Measurements from ENCODE around the gene CACNB2. TPM values are rescaled to one million over a fixed set of nuclear protein-coding genes. Genes with fewer than 3 reads are reported as not detected.

Gene CACNB2
- total RNA-seq, 1 experiment from 2014 or later = 3.2 TPM

DNA sequence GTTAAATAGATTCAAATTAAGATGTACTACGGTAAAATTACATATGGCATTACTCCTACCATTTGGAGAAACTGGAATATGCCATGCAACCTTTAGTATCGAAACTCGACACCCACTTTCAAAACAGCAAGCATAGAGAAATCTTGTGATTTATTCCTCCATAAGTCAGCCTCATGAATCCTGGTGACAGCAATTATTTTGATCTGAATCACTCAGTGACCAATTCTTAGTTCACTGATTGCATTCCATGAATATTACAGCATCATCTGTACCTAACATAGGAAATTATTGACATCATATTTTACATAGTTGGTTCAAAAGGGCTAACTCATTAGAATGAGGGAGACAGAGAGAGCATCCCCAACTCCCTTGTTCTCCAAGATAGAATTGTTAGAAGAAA lies 89.6 kb downstream of the CACNB2 start (continued):
- no peak for TF ChIP-seq HMGA2 (CRISPR knock-in tag; IDR thresholded peaks at IDR 0.05)

DNA sequence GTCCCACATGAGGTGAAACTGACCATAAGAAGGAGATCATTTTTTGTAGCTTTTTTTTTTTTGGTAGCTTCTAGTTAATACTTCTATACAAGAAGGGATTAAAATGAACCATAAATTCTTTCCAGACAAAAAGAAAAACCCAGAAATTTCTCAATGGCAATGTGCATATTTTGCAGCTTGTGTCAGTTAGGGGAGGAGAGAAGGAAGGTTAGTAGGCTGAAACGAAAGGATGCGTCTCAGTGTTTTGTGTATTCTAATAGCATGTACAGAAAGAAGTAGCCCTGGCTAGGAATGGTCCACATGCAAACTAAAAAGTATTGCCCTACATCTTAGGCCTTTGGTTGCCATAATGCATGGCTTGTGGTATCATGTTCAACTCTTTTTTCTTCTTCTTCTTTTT lies 90.6 kb downstream of the CACNB2 start:
- POLR2A ChIA-PET = no interaction called here
- CTCF ChIA-PET = no interaction called here
- no peaks in the 10 kb centered on the region for H3K27me3 Mint-ChIP-seq (ENCODE audit: low read depth)
- no peak overlapping the region for H3K4me3 Mint-ChIP-seq
- no peaks in the 10 kb centered on the region for H3K9me3 Mint-ChIP-seq
- H3K4me1 Mint-ChIP-seq = peaks cover 20% of the 10 kb centered on the region
- no peak for TF ChIP-seq ZNF396 (CRISPR knock-in tag; IDR thresholded peaks at IDR 0.05; ENCODE audit: borderline replicate concordance)
- TF ChIP-seq IRF2 (CRISPR knock-in tag; IDR thresholded peaks at IDR 0.05; ENCODE audit: borderline replicate concordance, low read depth) = no peak
- no peak for TF ChIP-seq TEAD1 (CRISPR knock-in tag; IDR thresholded peaks at IDR 0.05)
- no peak for TF ChIP-seq GRHL2 (CRISPR knock-in tag; IDR thresholded peaks at IDR 0.05; ENCODE audit: insufficient replicate concordance, severe bottlenecking)
- TF ChIP-seq, protein P1, sequence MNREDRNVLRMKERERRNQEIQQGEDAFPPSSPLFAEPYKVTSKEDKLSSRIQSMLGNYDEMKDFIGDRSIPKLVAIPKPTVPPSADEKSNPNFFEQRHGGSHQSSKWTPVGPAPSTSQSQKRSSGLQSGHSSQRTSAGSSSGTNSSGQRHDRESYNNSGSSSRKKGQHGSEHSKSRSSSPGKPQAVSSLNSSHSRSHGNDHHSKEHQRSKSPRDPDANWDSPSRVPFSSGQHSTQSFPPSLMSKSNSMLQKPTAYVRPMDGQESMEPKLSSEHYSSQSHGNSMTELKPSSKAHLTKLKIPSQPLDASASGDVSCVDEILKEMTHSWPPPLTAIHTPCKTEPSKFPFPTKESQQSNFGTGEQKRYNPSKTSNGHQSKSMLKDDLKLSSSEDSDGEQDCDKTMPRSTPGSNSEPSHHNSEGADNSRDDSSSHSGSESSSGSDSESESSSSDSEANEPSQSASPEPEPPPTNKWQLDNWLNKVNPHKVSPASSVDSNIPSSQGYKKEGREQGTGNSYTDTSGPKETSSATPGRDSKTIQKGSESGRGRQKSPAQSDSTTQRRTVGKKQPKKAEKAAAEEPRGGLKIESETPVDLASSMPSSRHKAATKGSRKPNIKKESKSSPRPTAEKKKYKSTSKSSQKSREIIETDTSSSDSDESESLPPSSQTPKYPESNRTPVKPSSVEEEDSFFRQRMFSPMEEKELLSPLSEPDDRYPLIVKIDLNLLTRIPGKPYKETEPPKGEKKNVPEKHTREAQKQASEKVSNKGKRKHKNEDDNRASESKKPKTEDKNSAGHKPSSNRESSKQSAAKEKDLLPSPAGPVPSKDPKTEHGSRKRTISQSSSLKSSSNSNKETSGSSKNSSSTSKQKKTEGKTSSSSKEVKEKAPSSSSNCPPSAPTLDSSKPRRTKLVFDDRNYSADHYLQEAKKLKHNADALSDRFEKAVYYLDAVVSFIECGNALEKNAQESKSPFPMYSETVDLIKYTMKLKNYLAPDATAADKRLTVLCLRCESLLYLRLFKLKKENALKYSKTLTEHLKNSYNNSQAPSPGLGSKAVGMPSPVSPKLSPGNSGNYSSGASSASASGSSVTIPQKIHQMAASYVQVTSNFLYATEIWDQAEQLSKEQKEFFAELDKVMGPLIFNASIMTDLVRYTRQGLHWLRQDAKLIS (CRISPR knock-in tag; IDR thresholded peaks at IDR 0.05; ENCODE audit: borderline replicate concordance) = no peak
- TF ChIP-seq, protein P2, sequence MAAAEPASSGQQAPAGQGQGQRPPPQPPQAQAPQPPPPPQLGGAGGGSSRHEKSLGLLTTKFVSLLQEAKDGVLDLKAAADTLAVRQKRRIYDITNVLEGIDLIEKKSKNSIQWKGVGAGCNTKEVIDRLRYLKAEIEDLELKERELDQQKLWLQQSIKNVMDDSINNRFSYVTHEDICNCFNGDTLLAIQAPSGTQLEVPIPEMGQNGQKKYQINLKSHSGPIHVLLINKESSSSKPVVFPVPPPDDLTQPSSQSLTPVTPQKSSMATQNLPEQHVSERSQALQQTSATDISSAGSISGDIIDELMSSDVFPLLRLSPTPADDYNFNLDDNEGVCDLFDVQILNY (CRISPR knock-in tag; IDR thresholded peaks at IDR 0.05) = no peak
- TF ChIP-seq, protein P3, sequence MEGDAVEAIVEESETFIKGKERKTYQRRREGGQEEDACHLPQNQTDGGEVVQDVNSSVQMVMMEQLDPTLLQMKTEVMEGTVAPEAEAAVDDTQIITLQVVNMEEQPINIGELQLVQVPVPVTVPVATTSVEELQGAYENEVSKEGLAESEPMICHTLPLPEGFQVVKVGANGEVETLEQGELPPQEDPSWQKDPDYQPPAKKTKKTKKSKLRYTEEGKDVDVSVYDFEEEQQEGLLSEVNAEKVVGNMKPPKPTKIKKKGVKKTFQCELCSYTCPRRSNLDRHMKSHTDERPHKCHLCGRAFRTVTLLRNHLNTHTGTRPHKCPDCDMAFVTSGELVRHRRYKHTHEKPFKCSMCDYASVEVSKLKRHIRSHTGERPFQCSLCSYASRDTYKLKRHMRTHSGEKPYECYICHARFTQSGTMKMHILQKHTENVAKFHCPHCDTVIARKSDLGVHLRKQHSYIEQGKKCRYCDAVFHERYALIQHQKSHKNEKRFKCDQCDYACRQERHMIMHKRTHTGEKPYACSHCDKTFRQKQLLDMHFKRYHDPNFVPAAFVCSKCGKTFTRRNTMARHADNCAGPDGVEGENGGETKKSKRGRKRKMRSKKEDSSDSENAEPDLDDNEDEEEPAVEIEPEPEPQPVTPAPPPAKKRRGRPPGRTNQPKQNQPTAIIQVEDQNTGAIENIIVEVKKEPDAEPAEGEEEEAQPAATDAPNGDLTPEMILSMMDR (IDR thresholded peaks at IDR 0.05) = no peak
- TF ChIP-seq, protein P4, sequence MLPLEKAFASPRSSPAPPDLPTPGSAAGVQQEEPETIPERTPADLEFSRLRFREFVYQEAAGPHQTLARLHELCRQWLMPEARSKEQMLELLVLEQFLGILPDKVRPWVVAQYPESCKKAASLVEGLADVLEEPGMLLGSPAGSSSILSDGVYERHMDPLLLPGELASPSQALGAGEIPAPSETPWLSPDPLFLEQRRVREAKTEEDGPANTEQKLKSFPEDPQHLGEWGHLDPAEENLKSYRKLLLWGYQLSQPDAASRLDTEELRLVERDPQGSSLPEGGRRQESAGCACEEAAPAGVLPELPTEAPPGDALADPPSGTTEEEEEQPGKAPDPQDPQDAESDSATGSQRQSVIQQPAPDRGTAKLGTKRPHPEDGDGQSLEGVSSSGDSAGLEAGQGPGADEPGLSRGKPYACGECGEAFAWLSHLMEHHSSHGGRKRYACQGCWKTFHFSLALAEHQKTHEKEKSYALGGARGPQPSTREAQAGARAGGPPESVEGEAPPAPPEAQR (CRISPR knock-in tag; IDR thresholded peaks at IDR 0.05) = no peak
- no peak for TF ChIP-seq NR2C2 (CRISPR knock-in tag; IDR thresholded peaks at IDR 0.05)
- TF ChIP-seq, protein P5, sequence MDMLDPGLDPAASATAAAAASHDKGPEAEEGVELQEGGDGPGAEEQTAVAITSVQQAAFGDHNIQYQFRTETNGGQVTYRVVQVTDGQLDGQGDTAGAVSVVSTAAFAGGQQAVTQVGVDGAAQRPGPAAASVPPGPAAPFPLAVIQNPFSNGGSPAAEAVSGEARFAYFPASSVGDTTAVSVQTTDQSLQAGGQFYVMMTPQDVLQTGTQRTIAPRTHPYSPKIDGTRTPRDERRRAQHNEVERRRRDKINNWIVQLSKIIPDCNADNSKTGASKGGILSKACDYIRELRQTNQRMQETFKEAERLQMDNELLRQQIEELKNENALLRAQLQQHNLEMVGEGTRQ (CRISPR knock-in tag; IDR thresholded peaks at IDR 0.05) = no peak
- TF ChIP-seq, protein P6, sequence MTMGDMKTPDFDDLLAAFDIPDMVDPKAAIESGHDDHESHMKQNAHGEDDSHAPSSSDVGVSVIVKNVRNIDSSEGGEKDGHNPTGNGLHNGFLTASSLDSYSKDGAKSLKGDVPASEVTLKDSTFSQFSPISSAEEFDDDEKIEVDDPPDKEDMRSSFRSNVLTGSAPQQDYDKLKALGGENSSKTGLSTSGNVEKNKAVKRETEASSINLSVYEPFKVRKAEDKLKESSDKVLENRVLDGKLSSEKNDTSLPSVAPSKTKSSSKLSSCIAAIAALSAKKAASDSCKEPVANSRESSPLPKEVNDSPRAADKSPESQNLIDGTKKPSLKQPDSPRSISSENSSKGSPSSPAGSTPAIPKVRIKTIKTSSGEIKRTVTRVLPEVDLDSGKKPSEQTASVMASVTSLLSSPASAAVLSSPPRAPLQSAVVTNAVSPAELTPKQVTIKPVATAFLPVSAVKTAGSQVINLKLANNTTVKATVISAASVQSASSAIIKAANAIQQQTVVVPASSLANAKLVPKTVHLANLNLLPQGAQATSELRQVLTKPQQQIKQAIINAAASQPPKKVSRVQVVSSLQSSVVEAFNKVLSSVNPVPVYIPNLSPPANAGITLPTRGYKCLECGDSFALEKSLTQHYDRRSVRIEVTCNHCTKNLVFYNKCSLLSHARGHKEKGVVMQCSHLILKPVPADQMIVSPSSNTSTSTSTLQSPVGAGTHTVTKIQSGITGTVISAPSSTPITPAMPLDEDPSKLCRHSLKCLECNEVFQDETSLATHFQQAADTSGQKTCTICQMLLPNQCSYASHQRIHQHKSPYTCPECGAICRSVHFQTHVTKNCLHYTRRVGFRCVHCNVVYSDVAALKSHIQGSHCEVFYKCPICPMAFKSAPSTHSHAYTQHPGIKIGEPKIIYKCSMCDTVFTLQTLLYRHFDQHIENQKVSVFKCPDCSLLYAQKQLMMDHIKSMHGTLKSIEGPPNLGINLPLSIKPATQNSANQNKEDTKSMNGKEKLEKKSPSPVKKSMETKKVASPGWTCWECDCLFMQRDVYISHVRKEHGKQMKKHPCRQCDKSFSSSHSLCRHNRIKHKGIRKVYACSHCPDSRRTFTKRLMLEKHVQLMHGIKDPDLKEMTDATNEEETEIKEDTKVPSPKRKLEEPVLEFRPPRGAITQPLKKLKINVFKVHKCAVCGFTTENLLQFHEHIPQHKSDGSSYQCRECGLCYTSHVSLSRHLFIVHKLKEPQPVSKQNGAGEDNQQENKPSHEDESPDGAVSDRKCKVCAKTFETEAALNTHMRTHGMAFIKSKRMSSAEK (CRISPR knock-in tag; IDR thresholded peaks at IDR 0.05; ENCODE audit: borderline replicate concordance) = no peak
- ATAC-seq (no peak), DNase-seq (ENCODE audit: low spot score) (no peak)
- peaks cover 2% of the 10 kb centered on the region; the same call in 1 of the 2 replicates for H3K36me3 Mint-ChIP-seq
- H3K27ac Mint-ChIP-seq = no peak overlapping the region
